HG02759 (cell line): ENCODE data around the gene RUSF1.
A peak's percentile ranks its signal among the peaks of the same experiment; 100 is the strongest.
"Not testable (repeated sequence)": the region's sequence is repeated elsewhere in the genome, so short reads cannot be mapped to it uniquely, and the experiment has no call there.

Experiments
- ATAC-seq: cut with Tn5 transposase; IDR thresholded peaks from one replicate; pipeline ENCODE4 v1.9.1; 2021; ENCODE audit warnings: mild to moderate bottlenecking, moderate library complexity; ENCODE audit not compliant: unreplicated experiment

Gene RUSF1

DNA sequence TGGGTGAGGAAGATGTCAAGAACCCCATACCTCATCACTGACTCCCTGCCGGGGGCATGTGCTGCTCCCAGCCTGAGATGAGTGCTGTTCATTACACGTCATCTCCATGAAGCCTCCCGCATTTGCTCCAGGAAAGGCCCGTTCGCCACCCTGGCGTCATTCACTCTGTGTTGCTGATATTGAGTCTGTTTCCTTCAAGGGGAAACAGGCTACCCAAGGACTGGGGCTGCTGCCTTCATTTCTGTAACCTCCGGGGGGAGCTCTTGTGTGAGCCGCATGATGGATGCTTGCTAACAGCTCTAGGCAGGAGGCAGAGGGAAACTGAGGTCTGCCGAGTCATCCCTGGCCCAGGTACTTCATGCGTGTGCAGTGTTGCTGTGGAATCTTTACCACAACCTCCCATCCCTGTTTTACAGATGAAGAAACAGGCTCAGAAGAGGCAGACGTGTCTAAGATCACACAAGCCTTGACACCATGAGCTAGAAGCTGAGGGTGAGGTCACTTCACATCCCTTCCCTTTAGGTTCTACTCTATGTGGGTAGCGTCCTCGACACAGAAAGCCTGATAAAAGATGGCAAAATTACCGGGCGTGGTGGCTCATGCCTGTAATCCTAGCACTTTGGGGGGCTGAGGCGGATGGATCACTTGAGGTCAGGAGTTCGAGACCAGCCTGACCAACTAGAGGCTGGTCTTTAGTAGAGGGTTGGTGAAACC, 52.4 kb downstream of the RUSF1 start:
- ATAC-seq, result no peak

DNA sequence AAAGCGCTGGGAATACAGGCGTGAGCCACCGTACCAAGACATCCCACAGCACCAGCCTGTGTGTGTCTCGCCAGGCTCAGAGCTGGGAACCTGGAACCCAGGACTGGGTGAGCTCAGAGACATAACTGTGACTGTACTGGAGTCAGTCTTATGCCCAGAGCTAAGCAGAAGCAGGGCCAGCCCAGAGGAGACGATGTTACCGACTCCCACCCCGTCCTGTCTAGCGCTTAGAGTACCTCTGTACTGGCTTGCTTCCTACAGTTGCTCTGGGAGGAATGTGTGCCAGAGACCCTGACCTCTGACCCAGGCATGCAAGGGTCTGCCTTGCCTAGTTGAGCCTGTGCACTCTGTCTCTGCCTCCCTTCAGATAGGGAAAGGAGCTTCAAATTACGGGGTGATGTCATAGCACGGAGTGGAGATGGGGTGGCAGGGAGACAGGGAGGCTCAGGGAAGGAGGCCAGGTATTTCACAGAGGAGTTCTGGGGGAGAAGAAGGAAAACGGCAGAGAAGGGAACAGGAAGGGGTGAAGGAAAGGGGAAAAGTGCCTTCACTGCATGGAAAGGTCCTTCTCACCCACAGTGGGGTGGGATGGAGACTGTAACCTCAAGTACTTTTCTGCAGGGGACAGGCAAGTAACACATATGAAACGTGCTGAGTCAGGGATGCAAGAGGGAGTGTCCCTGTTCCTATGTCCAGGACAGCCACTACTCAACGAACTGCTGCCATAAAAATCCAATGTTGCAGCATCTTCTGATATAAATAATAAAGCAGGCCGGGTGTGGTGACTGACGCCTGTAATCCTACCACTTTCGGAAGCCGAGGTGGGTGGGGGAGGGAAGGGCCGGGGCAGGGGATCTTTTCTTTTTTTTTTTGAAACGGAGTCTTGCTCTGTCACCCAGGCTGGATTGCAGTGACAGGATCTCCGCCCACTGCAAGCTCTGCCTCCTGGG, 54.7 kb downstream of the RUSF1 start:
- no peak for ATAC-seq

DNA sequence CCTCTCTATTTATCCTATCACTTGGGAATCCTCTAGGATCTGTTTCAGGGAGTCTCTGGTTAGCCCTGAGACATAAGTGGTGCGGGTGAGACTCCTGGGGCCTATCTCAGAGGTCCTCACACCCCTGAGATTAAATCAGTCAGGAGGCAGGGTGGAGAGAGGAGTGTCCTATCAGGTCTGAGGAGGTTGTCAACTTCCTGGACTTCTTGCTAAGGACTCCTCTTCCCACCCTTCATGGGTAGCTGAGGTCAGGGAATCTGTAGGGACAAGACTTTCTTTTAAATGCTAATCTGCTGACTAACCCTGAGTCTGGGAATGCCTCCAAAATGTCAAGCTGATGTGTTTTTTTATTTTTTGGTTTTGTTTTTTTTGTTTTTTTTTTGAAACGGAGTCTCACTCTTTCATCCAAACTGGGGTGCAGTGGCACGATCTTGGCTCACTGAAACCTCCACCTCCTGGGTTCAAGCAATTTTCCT, 55.5 kb downstream of the RUSF1 start:
- no peak for ATAC-seq

DNA sequence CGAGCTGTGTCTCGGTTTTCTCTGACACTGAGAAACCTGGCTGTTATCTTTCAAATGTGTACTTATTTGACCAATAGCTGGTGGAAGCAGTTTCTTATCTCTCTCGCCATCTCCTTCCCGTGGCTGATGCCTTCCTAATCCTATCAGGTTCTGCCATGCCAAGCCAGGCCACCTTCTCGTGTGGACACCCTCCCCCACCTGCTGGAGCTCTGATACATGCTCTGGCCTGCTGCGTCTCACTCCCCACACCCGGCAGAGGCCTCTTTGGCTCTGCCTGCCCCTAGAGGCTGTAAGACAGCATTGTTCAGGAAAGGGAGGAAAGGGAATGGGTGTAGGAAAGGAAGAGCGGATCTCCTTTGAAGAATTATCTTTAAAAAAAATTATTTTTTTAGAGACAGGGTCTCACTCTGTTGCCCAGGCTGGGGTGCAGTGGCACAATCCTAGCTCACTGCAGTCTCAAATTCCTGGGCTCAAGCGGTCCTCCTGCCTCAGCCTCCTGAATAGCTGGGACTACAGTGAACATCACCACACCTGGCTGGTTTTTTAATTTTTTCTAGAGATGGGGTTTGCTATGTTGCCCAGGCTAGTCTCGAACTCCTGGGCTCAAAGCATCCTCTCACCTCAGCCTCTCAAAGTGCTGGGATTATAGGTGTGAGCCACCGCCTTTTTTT, 56.4 kb downstream of the RUSF1 start:
- peak; percentile 63 for ATAC-seq

DNA sequence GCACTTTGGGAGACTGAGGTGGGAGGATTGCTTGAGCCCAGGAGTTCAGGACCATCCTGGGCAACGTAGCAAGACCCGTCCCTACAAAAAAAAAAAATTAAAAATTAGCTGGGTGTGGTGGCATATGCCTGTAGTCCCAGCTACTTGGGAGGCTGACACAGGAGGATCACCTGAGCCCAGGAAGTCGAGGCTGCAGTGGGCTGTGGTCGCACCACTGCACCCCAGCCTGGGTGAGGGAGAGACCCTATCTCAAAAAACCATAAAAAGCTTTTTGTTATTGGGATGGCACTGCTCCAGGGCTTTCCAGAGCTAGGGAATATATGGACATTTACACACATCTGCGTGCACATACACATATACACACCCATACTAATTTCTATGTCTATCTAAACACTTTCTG, 57.0 kb downstream of the RUSF1 start:
- ATAC-seq, result no peak

DNA sequence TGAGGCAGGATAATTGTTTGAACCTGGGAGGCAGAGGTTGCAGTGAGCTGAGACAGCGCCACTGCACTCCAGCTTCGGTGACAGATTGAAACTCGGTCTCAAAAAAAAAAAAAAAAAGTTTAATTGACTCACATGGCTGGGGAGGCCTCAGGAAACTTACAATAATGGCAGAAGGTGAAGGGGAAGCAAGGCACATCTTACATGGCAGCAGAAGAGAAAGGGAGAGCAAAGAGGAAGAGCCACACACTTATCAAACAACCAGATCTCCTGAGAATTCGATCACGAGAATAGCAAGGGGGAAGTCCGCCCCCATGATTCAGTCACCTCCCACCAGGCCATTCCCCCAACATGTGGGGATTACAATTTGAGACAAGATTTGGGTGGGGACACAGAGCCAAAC, 62.3 kb downstream of the RUSF1 start:
- not testable (repeated sequence) for ATAC-seq

DNA sequence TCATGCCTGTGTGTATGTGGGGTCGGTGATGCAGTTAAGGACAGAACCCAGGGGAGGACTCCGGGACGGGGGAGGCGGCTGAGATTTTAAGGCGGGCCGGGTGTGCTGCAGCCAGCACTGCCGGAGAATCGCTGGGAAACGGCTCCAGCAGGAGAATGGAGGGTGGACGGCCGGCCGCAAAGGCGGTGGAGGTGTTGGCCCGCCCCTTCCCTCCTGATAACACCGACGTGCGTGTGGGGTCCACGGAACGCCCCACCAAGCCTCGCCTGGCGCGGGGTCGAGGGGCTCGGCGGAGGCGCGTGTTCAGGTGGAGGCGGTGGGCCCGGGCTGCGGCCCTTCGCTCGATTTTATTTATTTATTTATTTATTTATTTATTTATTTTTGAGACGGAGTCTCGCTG, 66.2 kb downstream of the RUSF1 start:
- no peak for ATAC-seq

DNA sequence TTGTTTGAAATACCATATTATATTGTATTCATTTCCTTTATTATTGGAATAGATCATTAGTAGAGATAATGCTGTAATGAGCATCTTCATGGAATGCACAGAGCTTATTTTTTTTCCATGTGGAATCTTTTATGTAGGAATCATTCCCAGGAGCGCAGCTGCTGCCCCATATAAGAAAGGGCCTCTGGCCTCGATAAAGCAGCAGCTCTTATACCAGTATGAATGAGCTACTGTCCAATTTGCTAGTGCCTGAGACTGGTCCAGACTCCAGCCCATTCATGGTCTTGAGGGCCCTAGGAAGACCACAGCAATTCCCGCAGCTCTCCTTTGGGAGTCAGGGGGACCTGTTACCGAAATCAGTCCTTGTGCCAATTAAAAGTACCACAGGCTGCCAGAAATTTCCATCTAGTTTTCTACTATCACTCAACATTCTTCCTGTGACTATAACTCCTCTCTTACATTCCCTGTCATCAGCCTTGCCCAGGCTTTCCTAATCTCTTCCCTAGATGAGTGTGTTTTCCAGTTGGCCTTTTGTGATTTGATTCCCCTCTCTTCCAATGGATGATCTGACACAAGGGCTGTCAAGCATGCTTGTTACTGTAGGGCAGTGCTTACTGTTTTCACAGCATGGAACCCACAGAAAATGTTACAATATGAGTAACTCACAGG, 67.5 kb downstream of the RUSF1 start:
- ATAC-seq, result no peak

DNA sequence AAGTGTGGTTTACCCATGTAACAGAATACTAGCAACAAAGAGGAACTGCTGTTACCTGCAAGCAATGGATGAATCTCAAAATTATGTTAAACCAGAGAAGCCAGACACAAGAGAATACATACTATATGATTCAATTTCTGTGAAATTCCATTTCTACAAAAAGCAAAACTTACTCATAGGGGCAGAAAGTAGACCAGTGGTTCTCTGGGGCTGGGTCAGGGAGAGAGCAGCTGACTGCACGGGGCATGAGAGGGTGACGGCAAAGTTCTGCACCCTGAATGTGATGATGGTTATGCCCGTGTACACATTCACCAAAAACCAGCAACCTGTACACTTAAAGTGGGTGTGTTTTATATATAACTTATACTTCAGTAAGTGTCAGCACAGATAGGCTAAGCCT, 68.7 kb downstream of the RUSF1 start:
- ATAC-seq, result no peak
